ENCODE results near the gene COMP. TPM values are rescaled to one million over a fixed set of nuclear protein-coding genes. Genes with fewer than 3 reads are reported as not detected.

COMP gene
- total RNA-seq, result not detected in 2 replicates

DNA sequence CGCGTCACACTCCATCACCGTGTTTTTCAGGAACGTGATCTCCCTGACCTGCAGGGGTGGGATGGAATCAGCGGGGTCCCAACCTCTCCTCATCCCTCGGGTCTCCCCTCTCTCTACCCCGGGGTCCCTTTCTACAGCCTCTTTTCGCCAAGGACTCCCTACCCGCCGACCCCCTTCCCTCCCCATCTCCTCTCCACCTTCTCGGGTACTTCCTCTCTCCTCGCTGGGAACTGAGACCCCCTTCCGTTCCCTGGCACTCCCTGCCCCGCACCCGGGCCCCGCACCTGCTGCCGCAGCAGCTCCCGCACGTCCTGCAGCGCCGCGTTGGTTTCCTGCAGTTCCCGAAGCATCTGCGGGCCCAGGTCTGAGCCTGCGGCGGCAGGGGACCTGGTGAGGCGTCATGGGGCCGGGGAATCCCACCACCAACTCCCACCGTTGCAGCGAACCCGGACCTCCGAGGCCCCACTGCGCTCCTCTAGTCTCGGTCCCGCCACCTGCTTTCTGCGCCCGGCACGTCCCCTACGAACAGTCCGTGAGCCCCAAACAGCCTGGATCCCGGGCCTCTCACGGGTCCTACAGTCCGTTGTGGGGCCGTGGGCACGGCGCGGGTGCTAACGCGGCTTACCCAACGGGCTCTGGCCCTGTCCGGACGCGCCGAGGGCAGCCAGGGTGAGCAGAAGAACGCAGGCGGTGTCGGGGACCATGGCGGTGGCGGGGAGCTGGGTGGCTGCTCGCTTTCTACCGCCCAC, at the start of gene COMP:
Gene COMP (minus strand): TSS at position 740 of the 749 bp plus-strand sequence. CDS start 36 bp downstream, at position 704.

DNA sequence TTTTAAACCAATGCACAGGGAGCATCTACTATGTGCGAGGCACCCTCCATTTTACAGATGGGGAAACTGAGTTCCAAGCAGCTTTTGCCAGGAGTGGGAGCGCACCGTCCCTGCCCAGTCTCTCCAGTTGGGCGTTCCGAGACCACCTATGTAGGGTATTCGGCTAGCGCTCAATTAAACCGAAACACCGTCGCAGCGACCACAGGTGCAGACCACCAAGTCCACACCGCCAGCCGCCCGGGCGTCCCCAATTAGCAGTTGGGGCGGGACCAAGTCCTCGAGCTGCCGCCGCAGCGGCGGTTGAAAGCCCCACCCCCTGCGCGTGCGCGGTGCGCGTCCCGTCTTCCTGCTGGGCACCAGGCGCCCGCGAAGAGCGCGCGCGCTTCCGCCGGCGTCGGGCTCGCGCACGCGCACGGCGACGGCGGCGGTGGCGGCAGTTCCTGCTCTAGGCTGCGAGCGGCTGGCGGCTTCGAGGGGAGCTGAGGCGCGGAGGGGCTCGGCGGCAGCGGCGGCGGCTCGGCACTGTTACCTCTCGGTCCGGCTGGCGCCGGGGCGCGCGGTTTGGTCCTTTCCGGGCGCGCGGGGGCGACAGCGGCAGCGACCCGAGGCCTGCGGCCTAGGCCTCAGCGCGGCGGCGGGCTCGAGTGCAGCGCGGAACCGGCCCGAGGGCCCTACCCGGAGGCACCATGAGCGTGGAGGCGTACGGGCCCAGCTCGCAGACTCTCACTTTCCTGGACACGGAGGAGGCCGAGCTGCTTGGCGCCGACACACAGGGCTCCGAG, 40.6 kb upstream of the COMP start, which contains the start of gene UPF1:
Gene UPF1 (plus strand): TSS at position 436 of the 782 bp plus-strand sequence. CDS start 251 bp downstream, at position 687.

Other genes starting within 250 kb of the COMP start
- 300 and 360 TPM in 2 replicates for gene FKBP8, start 247.7 kb downstream of the COMP start, total RNA-seq
- 176 and 181 TPM in 2 replicates for gene KXD1, start 233.4 kb downstream of the COMP start, total RNA-seq
- 814 and 912 TPM in 2 replicates for gene UBA52, start 219.4 kb downstream of the COMP start, total RNA-seq
- gene REX1BD, start 202.5 kb downstream of the COMP start, total RNA-seq, result 147 and 161 TPM in 2 replicates
- 0.31 and 1.1 TPM in 2 replicates for gene CRLF1, start 184.5 kb downstream of the COMP start, total RNA-seq
- gene TMEM59L, start 178.4 kb downstream of the COMP start, total RNA-seq, result not detected in 2 replicates
- gene KLHL26, start 154.3 kb downstream of the COMP start, total RNA-seq, result 2.7 and 5.9 TPM in 2 replicates
- 0.80 and 3.0 TPM in 2 replicates for gene CRTC1, start 107.6 kb downstream of the COMP start, total RNA-seq
- 51.6 and 56.0 TPM in 2 replicates for gene UPF1, start 40.7 kb upstream of the COMP start, total RNA-seq
- 0.31 TPM in 1 of 2 replicates, not detected in the other for gene CERS1, start 104.9 kb upstream of the COMP start, total RNA-seq
- gene COPE, start 128.1 kb upstream of the COMP start, total RNA-seq, result 384 and 460 TPM in 2 replicates
- gene DDX49, start 128.4 kb upstream of the COMP start, total RNA-seq, result 48.3 and 77.8 TPM in 2 replicates
- gene HOMER3, start 149.9 kb upstream of the COMP start, total RNA-seq, result 173 and 189 TPM in 2 replicates
- 17.4 and 19.0 TPM in 2 replicates for gene SUGP2, start 242.2 kb upstream of the COMP start, total RNA-seq
- 32.1 and 58.4 TPM in 2 replicates for gene ARMC6, start 242.3 kb upstream of the COMP start, total RNA-seq